Measurements from ENCODE around the gene CYP8B1. TPM values are rescaled to one million over a fixed set of nuclear protein-coding genes. Genes with fewer than 3 reads are reported as not detected.
"Not testable (repeated sequence)": the region's sequence is repeated elsewhere in the genome, so short reads cannot be mapped to it uniquely, and the experiment has no call there.

Gene CYP8B1
- total RNA-seq, 1 donor from 2014 or later: not detected

DNA sequence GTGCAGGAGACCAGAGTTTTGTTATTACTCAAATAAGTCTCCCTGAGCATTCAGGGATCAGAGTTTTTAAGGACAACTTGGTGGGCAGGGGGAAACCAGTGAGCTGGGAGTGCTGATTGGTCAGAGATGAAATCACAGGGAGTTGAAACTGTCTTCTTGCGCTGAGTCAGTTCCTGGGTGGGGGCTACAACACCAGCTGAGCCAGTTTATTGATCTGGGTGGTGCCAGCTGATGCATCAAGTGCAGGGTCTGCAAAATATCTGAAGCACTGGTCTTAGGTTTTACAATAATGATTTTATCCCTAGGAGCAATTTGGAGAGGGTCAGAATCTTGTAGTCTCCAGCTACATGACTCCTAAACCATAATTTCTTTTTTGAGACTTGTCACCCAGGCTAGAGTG is 16.5 kb upstream of the CYP8B1 start:
- TF ChIP-seq, protein P1, sequence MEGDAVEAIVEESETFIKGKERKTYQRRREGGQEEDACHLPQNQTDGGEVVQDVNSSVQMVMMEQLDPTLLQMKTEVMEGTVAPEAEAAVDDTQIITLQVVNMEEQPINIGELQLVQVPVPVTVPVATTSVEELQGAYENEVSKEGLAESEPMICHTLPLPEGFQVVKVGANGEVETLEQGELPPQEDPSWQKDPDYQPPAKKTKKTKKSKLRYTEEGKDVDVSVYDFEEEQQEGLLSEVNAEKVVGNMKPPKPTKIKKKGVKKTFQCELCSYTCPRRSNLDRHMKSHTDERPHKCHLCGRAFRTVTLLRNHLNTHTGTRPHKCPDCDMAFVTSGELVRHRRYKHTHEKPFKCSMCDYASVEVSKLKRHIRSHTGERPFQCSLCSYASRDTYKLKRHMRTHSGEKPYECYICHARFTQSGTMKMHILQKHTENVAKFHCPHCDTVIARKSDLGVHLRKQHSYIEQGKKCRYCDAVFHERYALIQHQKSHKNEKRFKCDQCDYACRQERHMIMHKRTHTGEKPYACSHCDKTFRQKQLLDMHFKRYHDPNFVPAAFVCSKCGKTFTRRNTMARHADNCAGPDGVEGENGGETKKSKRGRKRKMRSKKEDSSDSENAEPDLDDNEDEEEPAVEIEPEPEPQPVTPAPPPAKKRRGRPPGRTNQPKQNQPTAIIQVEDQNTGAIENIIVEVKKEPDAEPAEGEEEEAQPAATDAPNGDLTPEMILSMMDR (IDR thresholded peaks at IDR 0.05; ENCODE audit: insufficient read depth, low read length, poor library complexity, severe bottlenecking): no peak
- no peaks in the 10 kb centered on the region for H3K27me3 ChIP-seq (ENCODE audit: control insufficient read depth, insufficient read depth, low read length)
- no peak overlapping the region for H3K4me3 ChIP-seq (ENCODE audit: low read depth, low read length)
- H3K36me3 ChIP-seq (ENCODE audit: control insufficient read depth, insufficient read depth, low read length): no peaks in the 10 kb centered on the region
- no peak for DNase-seq (ENCODE audit: low read depth)

- no peaks in the 10 kb centered on the region for H3K27me3 ChIP-seq (ENCODE audit: control insufficient read depth, insufficient read depth, low read length)
- no peak overlapping the region for H3K4me3 ChIP-seq (ENCODE audit: low read depth, low read length)
- H3K36me3 ChIP-seq (ENCODE audit: control insufficient read depth, insufficient read depth, low read length): no peaks in the 10 kb centered on the region
- TF ChIP-seq, protein P1 (IDR thresholded peaks at IDR 0.05; ENCODE audit: insufficient read depth, low read length, poor library complexity, severe bottlenecking): no peak
- no peak for DNase-seq (ENCODE audit: low read depth)
Observed at GRCh38 chr3:42891042-42891441, 15.4 kb upstream of the CYP8B1 start.

- H3K4me3 ChIP-seq (ENCODE audit: low read depth, low read length): no peak overlapping the region
Observed at GRCh38 chr3:42887084-42887483, 11.4 kb upstream of the CYP8B1 start.

GRCh38 chr3:42886294-42886822 is 10.7 kb upstream of the CYP8B1 start:
- DNase-seq (ENCODE audit: low read depth): no peak
- Histone ChIP-seq H3K36me3 (ENCODE audit: control insufficient read depth, insufficient read depth, low read length) (no peaks in the 10 kb centered on the region), H3K27me3 (ENCODE audit: control insufficient read depth, insufficient read depth, low read length) (no peaks in the 10 kb centered on the region), H3K4me3 (ENCODE audit: low read depth, low read length) (no peak overlapping the region)
- TF ChIP-seq, protein P1 (IDR thresholded peaks at IDR 0.05; ENCODE audit: insufficient read depth, low read length, poor library complexity, severe bottlenecking): no peak

More at GRCh38 chr3:42887084-42887483, 11.4 kb upstream of the CYP8B1 start:
- H3K36me3 ChIP-seq (ENCODE audit: control insufficient read depth, insufficient read depth, low read length): no peaks in the 10 kb centered on the region
- no peak for DNase-seq (ENCODE audit: low read depth)
- no peaks in the 10 kb centered on the region for H3K27me3 ChIP-seq (ENCODE audit: control insufficient read depth, insufficient read depth, low read length)
- TF ChIP-seq, protein P1 (IDR thresholded peaks at IDR 0.05; ENCODE audit: insufficient read depth, low read length, poor library complexity, severe bottlenecking): no peak

- Histone ChIP-seq H3K27me3 (ENCODE audit: control insufficient read depth, insufficient read depth, low read length) (no peaks in the 10 kb centered on the region), H3K36me3 (ENCODE audit: control insufficient read depth, insufficient read depth, low read length) (no peaks in the 10 kb centered on the region), H3K4me3 (ENCODE audit: low read depth, low read length) (no peak overlapping the region)
- DNase-seq (ENCODE audit: low read depth): no peak
- TF ChIP-seq, protein P1 (IDR thresholded peaks at IDR 0.05; ENCODE audit: insufficient read depth, low read length, poor library complexity, severe bottlenecking): no peak
Observed at GRCh38 chr3:42884324-42884723, 8.6 kb upstream of the CYP8B1 start.

GRCh38 chr3:42883251-42883930 is 7.7 kb upstream of the CYP8B1 start:
- DNase-seq (ENCODE audit: low read depth); H3K4me3 ChIP-seq (ENCODE audit: low read depth, low read length); H3K27me3 ChIP-seq (ENCODE audit: control insufficient read depth, insufficient read depth, low read length); H3K36me3 ChIP-seq (ENCODE audit: control insufficient read depth, insufficient read depth, low read length): not testable (repeated sequence)

Measured in kidney epithelial cell (primary cell).